T-helper 1 cell treated with Interleukin-12 subunit alpha and Interleukin-12 subunit beta and Interleukin-4 antibody, amounts not matched to agents 30 μg/mL and 1 μg/mL, for 36 hours (primary cell): ENCODE results near the gene PDE6B.
"Not testable (repeated sequence)": the region's sequence is repeated elsewhere in the genome, so short reads cannot be mapped to it uniquely, and the experiment has no call there.

Experiments used
- H3K27ac Mint-ChIP-seq: one replicate; pipeline ENCODE4 v1.8.0; 2021; ENCODE audit warnings: mild to moderate bottlenecking, mixed read lengths
- H3K27me3 Mint-ChIP-seq: one replicate; pipeline ENCODE4 v1.8.0; 2021; ENCODE audit warnings: low read depth, mixed read lengths
- H3K36me3 Mint-ChIP-seq: one replicate; pipeline ENCODE4 v1.8.0; 2021; ENCODE audit warnings: low read depth, mixed read lengths
- H3K4me1 Mint-ChIP-seq: one replicate; pipeline ENCODE4 v1.8.0; 2021; ENCODE audit warnings: low read depth, mixed read lengths
- H3K4me3 Mint-ChIP-seq: one replicate; pipeline ENCODE4 v1.8.0; 2021; ENCODE audit warnings: mild to moderate bottlenecking, moderate library complexity, mixed read lengths
- H3K9me3 Mint-ChIP-seq: one replicate; pipeline ENCODE4 v1.8.0; 2021; ENCODE audit warnings: mixed read lengths

Gene PDE6B

DNA sequence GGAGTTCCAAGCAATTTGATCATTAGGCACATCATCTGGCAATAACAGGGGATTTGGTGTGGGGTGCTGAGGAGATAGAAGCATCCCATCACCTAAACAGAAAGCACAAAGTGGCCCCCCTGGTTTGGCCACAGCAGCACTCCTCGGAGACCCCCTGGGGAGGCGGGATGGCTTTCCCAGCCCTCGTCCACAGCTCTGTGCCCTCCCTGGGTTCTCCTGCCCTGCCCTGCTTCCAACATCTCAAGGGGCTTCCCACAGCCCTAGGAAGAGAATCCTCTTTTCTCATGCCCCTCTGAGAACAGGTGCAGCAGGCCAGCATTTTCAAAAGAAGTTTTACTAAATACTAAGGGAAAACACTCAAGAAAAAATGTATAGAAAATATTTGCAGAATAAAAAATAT, 35.9 kb downstream of the PDE6B start:
- Mint-ChIP-seq H3K4me3 (no peak overlapping the region), H3K9me3 (peaks cover 10% of the 10 kb centered on the region), H3K27ac (no peak overlapping the region), H3K4me1 (peaks cover 4% of the 10 kb centered on the region), H3K36me3 (peaks cover 6% of the 10 kb centered on the region), H3K27me3 (no peaks in the 10 kb centered on the region)

DNA sequence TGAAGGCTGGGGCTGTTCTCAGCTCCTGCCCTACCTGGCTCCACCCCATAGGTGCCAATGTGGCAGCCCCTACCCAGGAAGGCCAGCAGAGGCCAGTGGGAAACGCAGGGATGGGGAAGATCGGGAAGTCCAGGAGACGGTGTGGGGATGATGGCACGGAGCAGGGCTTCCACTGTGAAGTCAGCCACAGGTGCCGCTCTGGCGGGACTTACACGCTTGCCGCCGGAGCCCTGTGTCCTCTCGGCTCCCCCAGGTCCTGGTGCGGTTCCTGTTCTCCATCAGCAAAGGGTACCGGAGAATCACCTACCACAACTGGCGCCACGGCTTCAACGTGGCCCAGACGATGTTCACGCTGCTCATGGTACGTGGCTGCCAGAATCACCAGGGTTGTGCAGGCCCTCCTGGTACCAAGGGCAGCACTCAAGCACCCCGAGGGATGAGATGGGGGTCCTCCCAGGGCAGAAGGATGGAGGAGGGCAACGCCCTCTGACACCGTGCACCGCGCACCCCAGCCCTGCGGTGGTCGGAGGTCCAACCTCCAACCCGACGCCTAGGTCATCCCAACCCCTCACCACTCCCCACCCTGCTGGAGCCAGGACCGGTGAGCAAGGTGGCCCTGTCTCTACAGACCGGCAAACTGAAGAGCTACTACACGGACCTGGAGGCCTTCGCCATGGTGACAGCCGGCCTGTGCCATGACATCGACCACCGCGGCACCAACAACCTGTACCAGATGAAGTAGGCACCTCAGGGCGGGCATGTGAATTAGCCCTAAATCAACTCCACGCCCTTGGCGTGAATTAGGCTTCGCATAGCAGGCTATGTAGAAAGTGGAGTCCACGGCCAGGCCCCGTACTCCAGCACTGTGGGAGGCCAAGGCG, 36.7 kb downstream of the PDE6B start:
- Mint-ChIP-seq H3K4me3 (peak overlapping the region; percentile 79), H3K27ac (peak overlapping the region; percentile 6), H3K9me3 (peaks cover 10% of the 10 kb centered on the region), H3K36me3 (peaks cover 6% of the 10 kb centered on the region), H3K27me3 (no peaks in the 10 kb centered on the region), H3K4me1 (peaks cover 4% of the 10 kb centered on the region)

DNA sequence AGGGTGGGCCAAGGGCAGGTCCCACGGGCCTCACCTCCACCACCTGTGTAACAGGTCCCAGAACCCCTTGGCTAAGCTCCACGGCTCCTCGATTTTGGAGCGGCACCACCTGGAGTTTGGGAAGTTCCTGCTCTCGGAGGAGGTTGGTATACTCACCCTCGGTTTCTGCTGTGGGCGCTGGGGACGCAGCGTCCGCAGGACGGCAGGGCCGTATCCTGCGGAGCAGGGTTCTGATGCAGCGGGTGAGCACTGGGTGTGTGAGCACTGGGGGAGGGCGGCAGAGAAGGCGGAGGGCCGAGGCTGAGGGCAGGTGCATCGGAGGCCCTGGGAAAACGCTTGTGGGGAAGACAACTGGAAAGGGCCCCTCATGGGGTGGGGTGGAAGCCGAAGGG, 37.7 kb downstream of the PDE6B start:
- peaks cover 4% of the 10 kb centered on the region for H3K4me1 Mint-ChIP-seq
- H3K27me3 Mint-ChIP-seq: no peaks in the 10 kb centered on the region
- peaks cover 10% of the 10 kb centered on the region for H3K9me3 Mint-ChIP-seq
- H3K27ac Mint-ChIP-seq: peak overlapping the region; percentile 57
- H3K4me3 Mint-ChIP-seq: peak overlapping the region; percentile 79
- H3K36me3 Mint-ChIP-seq: peaks cover 6% of the 10 kb centered on the region

DNA sequence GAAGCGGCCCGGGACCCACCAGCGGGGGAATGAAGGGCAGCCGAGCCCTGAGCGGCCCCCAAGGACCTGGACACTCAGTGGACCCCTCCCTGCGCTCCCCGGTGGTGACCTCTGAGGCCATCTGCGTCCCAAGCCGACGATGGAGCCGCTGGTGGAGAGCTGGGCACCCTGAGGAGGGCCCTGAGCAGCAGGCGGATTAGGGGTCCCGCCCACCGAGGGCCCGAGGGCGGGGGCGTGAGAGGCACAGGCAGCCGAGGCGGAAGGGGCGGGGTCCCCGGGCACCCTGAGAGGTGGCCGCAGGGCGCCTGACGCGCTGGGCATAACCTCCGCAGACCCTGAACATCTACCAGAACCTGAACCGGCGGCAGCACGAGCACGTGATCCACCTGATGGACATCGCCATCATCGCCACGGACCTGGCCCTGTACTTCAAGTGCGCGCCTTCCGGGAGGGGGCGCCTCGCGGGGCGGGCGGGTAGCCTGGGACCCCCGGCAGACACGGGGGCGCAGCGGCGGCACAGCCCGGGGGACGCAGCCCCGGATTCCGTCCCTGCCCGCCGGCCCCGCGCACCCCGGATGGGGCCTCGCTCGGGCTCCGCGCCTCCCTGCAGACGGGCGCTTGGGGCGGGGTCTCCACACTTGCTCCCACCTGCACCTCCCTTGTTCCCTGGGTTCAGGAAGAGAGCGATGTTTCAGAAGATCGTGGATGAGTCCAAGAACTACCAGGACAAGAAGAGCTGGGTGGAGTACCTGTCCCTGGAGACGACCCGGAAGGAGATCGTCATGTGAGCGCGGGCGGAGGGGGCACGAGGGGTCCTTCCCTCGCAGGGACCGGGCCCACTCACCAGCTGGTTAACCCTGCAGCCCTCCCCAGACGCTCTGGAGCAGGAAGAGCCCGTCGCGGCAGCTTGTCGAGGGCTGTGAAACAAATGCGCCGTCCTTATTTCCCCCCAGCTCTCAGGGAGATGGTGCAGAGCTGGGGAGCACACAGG, 38.4 kb downstream of the PDE6B start:
- Mint-ChIP-seq H3K4me1 (peaks cover 4% of the 10 kb centered on the region), H3K27me3 (no peaks in the 10 kb centered on the region), H3K9me3 (peaks cover 10% of the 10 kb centered on the region), H3K4me3 (peak overlapping the region; percentile 82), H3K27ac (peak overlapping the region; percentile 82), H3K36me3 (peaks cover 6% of the 10 kb centered on the region)

DNA sequence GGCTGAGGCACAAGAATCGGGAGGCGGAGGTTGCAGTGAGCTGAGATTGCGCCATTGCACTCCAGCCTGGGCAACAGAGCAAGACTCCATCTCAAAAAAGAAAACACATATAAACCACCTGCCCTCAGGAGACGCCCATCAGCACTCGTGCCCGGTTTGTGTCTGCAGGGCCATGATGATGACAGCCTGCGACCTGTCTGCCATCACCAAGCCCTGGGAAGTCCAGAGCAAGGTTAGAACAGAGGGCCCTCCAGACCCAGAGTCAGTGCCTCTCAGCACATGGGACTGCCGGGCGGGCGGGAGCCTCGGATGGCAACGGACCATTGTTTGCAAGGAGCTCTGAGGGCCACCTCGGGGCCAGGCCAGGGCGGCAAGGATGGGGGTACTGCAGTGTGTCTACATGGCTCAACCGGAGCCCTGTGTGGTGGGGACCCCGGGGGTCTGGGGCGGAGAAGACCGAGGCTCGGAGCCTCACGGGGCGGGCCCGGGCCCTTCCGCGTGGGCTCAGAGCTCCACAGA, 39.4 kb downstream of the PDE6B start:
- Mint-ChIP-seq H3K36me3 (peaks cover 6% of the 10 kb centered on the region), H3K27ac (no peak overlapping the region), H3K4me3 (peak overlapping the region; percentile 7), H3K27me3 (no peaks in the 10 kb centered on the region), H3K9me3 (peaks cover 10% of the 10 kb centered on the region), H3K4me1 (peaks cover 4% of the 10 kb centered on the region)

DNA sequence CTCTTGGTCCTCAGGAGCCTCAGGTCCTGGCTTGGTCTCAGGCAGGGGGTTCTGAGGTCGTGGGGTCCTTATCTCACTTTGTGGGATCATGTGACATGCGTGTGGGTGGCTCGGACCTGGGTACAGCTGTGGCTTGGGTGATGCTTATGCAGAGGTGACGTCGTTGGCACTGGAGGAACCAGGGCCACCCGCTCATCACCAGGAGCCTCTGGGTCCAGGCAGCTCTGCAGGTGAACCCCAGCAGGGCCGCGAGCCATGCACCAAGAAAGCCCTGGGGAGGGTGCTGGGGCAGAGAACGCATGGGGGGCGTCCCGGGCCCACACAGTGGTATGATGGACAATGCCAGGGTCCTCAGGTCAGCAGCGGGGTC, 40.0 kb downstream of the PDE6B start:
- Mint-ChIP-seq H3K27ac (no peak overlapping the region), H3K4me1 (peaks cover 2% of the 10 kb centered on the region), H3K4me3 (no peak overlapping the region)

DNA sequence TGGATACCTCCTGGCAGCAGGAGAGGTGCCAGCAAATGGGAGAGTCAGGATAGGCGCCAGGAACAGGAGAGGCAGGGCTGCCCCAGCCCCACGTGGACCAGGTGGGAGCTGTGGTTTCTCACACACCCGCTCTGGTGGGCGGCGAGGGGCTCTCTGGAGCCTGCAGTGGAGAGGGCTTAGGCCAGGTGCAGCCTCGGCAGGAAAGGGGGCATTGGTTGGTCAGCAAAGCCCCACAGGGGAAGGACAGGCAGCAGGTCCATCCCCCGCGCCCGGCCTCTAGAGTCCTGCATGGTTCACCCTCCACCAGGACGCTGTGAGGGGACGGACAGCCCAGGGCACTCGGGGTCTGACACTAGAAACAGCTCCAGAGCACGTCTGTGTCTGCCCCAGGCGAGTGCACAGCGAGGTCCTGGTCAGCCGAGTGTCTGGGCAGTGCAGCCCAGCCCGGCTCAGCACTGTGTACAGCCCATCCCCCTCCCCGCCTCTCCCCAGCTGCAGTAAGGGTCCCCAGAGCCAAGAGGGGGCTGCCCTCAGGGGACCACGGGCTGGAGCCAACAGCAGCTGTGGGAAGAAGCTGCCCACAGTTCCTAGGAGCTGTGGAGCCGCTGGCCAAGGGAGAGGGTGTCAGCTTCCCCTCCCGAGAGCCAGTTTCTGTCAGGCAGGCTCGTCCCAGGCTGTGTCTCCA, 40.5 kb downstream of the PDE6B start:
- Mint-ChIP-seq H3K36me3 (peaks cover 6% of the 10 kb centered on the region), H3K4me1 (peaks cover 2% of the 10 kb centered on the region), H3K27me3 (no peaks in the 10 kb centered on the region), H3K4me3 (no peak overlapping the region), H3K27ac (no peak overlapping the region), H3K9me3 (peaks cover 2% of the 10 kb centered on the region)

More for the DNA sequence above, 40.0 kb downstream of the PDE6B start:
- Mint-ChIP-seq H3K36me3 (peaks cover 4% of the 10 kb centered on the region), H3K27me3 (no peaks in the 10 kb centered on the region), H3K9me3 (peaks cover 6% of the 10 kb centered on the region)

DNA sequence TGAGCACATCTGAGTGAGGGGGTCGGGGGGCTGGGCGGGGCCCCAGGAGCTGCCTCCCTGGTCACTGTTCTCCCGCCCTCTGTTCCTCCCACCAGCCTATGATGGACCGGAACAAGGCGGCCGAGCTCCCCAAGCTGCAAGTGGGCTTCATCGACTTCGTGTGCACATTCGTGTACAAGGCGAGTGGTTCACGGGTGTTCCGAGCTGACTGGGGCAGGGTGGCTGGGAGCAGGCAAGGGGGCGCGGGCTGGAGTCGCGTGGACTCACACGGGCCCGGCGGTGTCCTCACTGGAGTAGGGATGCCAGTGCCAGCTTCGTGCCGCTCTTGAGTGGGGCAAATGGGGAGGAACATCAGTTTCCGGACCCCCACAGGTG, 41.0 kb downstream of the PDE6B start:
- peaks cover 6% of the 10 kb centered on the region for H3K36me3 Mint-ChIP-seq
- H3K4me3 Mint-ChIP-seq: no peak overlapping the region
- no peaks in the 10 kb centered on the region for H3K9me3 Mint-ChIP-seq
- no peak overlapping the region for H3K27ac Mint-ChIP-seq
- H3K27me3 Mint-ChIP-seq: no peaks in the 10 kb centered on the region
- H3K4me1 Mint-ChIP-seq: peaks cover 2% of the 10 kb centered on the region

DNA sequence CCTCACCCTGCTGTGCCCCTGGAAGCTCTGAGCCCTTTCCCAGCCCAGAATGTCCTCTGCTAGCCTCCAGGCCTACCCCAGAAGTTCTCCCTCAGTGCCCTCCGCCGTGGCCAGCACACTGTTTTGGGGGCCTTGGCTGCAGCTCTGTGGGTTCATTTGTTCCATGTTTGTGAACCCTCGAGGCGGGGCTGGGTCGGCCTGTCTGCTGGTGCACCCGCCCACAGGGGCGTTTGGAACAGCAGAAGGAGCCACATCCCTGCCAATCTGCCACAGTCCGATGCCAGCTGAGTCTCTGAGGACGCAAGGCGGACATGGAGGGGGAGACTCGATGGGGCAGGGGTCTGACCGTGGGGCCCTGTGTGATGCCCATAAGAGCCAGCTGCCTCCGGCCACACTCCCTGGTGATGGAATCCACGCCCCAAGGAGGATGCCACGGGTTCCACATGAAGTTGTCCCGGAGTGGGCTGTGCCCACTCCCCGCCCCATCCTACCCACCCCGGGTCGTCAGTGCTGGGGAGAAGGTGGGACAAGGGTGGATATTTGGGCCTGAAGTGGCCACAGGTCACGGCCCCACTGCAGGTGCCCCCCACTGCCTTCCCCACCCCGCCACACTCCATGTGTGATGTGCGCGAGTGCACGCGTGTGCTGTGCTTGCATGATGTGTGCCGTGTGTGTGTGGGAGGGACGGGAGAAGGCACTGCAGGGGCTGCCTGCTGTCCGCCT, 41.6 kb downstream of the PDE6B start:
- H3K4me1 Mint-ChIP-seq: peaks cover 2% of the 10 kb centered on the region
- no peak overlapping the region for H3K27ac Mint-ChIP-seq
- H3K4me3 Mint-ChIP-seq: no peak overlapping the region
- H3K9me3 Mint-ChIP-seq: no peaks in the 10 kb centered on the region
- H3K27me3 Mint-ChIP-seq: no peaks in the 10 kb centered on the region
- peaks cover 9% of the 10 kb centered on the region for H3K36me3 Mint-ChIP-seq

DNA sequence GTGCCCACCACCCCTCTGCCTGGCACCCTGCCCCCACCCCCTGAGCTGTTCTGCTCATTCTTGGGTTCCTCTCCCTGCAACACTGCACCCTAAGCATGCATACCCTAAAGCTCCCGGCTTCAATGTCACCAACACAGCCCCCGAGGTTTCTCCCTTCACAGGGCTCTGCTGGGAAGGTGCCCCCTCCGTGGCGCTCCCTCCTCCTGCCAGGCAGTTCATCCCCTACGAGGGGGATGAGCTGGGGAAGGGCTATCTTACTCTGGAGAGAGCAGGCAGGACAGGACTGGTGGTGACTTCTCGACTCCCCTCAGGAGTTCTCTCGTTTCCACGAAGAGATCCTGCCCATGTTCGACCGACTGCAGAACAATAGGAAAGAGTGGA, 42.2 kb downstream of the PDE6B start:
- Mint-ChIP-seq H3K36me3 (peaks cover 13% of the 10 kb centered on the region), H3K9me3 (no peaks in the 10 kb centered on the region), H3K27ac (peak overlapping the region; percentile 42), H3K4me3 (no peak overlapping the region), H3K27me3 (no peaks in the 10 kb centered on the region), H3K4me1 (peaks cover 2% of the 10 kb centered on the region)

DNA sequence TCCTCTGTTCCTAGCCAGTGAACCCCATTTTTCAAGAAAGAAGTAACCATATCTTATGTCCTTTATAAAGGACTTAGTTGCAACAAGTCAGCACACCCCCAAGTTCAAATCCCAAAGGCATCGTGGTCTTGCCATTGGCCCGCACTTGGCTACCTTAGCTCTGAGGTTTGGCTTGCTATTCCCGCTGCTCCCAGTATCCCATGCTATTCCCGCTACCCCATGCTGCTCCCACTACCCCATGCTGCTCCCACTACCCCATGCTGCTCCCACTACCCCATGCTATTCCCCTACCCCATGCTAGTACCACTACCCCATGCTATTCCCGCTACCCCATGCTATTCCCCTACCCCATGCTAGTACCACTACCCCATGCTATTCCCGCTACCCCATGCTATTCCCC, 42.8 kb downstream of the PDE6B start:
- not testable (repeated sequence) for H3K27me3 Mint-ChIP-seq, H3K9me3 Mint-ChIP-seq, H3K27ac Mint-ChIP-seq, H3K4me1 Mint-ChIP-seq, H3K4me3 Mint-ChIP-seq
- peaks cover 17% of the 10 kb centered on the region for H3K36me3 Mint-ChIP-seq

DNA sequence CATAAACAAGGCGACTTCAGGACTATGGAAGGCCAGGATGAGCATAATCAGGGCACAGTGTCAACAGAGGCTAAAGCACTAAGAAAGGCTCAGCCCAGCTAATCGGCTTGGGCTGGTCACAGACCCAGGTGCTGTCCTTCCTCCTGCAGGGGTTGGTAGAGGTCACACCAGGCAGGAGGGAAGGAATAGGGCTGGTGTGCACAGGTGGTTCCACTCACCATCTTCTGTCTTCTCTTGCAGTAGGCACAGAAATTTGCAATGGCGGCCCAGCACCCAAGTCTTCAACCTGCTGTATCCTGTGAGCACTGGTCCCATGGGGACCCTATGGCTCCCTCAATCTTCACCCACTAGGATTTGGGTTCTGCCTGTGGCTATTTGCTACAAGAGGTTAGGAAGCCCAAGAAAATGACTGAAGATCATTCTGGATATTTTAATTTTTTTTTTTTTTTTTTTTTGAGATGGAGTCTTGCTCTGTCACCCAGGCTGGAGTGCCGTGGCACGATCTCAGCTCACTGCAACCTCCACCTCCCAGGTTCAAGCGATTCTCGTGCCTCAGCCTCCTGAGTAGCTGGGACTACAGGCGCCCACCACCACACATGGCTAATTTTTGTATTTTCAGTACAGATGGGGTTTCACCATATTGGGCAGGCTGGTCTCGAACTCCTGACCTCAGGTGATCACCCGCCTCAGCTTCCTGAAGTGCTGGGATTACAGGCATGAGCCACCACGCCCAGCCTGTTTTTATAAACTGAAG, 44.6 kb downstream of the PDE6B start:
- H3K36me3 Mint-ChIP-seq: peaks cover 20% of the 10 kb centered on the region
- H3K4me3 Mint-ChIP-seq, H3K4me1 Mint-ChIP-seq, H3K9me3 Mint-ChIP-seq, H3K27ac Mint-ChIP-seq, H3K27me3 Mint-ChIP-seq: not testable (repeated sequence)

DNA sequence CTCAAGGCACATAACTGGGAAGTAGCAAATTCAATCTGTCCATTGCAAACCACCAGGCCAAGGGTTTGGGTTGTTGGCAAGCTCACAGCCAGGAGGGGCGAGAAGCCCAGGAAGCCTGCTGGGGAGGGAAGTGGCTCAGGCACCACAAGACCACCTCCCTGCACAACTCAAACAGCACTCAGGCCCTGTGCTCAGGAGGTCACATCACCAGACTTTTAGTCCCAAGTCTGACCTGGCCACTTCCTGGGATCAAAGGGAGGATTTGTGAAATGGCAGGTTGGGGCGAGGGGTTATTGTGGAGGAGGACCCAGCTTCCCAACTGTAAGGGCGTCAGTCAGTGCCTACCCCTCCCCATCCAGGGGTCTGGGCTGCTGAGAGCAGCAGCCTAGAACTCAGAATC, 46.4 kb downstream of the PDE6B start:
- Mint-ChIP-seq H3K36me3 (peaks cover 20% of the 10 kb centered on the region), H3K27me3 (no peaks in the 10 kb centered on the region), H3K27ac (no peak overlapping the region), H3K4me1 (peaks cover 7% of the 10 kb centered on the region), H3K9me3 (no peaks in the 10 kb centered on the region), H3K4me3 (no peak overlapping the region)
